ENCODE data around the gene TM2D3.

- TF ChIP-seq EZH2 (IDR thresholded peaks at IDR 0.05; ENCODE audit: low read depth) (no peak), CTCF (conservative IDR thresholded peaks at IDR 0.05) (no peak)
These were observed 42.2 kb downstream of the TM2D3 start for GRCh38 chr15:101609742-101610610.
